Activated T-cell treated with anti-CD3 and anti-CD28 coated beads, Interleukin-2, amount 50 U/mL, for 48 hours (primary cell): ENCODE measurements around the gene HBEGF.

Experiments used
- DNase-seq, 2 experiments: peaks; one replicate each; pipeline ENCODE4 v3.0.0-alpha.2; 2020

Gene HBEGF

DNA sequence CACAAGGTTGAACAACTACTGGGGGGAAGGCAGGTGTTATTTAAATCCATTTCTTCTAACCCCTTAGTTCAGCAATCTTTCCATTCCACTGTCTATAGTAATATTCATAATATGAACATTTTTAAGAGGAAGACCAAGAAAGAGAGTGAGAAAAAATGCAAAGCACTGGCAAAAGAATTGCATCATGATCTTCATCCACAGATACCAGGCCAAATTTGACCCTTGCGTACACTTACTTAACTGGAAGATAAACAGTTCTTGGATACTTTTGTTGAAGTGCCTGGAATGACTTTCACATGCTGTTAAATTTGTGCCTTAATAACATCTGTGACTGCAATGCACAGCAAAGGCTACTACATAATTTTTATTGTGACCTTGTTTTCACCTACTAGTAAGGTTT lies 45.3 kb downstream of the HBEGF start:
- DNase-seq, result no peak

DNA sequence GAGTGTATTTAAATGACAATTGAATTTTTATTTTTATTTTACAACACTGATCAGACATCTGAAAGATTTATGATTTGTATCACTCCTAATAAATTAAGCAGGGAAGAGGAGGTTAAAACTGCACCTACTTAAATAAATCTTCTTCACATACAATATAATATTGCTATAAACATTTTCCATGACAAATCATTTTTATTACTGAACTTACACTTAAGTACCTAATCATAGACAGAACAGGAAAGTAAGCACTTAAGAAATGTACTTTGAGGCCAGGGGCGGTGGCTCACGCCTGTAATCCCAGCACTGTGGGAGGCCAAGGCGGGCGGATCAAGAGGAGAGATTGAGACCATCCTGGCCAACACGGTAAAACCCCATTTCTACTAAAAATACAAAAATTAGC lies 47.3 kb downstream of the HBEGF start:
- DNase-seq, result no peak

DNA sequence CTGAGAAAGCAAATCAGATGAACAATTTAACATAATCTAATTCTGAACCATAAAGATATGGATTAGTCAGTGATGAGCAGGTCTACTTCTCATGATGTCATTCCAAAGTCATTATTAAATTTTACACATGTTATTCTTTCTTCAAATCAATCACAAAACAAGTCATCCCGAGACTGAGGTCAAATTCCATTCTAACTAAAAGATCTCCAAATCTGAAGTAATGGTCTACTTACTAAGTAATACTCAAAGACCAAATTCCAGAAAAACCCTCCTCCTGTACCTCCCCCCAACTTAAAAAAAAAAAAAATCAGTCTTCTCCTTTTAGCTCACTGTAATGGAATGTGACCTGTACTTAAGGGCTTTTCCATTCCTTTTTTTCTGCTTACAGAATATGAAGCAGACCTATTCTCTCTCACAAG lies 48.2 kb downstream of the HBEGF start:
- DNase-seq, result no peak

DNA sequence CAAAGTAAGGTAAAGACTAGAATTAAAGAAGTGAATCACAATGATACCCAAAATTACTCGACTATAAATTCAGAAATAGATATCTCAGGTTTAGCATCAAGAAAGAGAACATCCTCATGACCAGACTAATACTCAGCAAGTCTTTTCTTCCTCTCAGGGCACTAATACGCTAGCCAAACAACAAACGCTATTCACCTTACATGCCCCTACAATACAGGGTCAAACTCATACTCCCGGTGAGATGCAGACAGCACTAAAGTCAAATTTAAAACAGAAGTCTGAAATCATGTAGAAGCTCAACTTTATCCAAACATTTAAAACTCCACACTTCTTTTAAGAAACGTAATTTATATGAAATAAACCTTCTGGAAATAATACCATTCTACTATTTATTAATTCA lies 49.1 kb downstream of the HBEGF start:
- DNase-seq, result no peak

DNA sequence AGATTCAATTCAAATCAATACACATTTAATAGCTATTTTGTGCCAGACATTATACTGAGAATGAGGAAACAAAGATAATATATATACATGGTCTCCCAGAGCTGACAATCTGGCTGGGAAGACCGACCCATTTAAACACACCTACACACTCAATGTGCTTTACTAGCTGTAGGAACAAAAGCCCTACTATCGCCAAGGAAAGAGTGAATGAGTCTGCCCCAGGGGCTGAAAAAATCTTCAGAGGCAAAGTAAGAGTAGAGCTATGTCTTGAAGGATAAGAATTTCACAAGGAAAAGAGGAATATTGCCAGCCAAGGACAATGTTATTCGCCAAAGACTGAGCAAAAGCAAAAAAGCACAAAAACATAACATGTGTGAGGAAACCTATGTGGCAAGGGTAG lies 50.1 kb downstream of the HBEGF start:
- no peak for DNase-seq

DNA sequence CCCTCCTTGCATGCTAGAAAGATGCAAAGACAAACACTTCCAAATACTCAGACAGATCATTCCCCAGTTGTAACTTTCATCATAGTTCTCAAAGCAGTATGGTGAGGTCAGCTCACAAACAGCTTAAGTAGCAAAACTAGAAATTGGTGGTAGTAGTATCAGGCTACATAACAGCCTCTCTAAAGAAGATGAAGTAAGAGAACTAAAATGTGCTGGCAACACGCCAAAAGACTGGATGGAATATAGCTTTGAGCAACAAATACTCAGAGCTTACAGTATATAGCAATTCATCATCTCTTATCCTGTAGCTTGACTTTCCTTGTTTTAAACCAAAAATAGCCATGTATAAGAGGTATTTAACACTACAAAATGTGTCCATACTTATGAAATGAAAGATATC lies 51.0 kb downstream of the HBEGF start:
- DNase-seq, result no peak

DNA sequence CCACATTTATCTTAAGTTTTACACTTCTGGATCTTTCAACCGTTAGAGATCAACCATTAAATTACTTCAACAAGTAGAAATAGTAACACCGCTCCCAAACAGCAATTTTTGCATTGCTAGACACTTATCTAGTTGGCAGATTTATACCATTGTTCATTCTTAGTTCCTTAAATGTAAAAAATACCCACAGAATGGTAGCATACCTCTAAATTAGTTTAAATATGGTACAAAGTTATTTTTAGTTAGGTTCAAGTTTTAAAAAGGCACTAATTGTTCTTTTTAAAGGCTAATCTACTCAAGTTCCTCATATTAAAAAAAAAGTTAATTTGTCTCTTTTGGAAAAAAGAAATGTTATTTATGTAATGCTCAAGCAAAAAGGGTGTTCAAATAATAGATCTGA lies 51.6 kb downstream of the HBEGF start:
- no peak for DNase-seq

DNA sequence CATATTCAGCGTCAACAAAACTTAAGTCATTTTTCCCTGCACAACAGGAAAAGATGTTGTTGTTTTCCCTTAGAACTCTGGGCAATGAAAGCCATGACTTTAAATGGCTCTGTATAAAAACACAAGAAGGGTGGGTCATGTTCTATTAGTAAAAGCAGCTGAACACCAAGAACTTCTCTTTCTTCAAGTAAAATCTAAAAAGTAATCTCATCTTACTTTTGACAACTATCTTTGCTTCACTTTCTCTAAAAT lies 52.6 kb downstream of the HBEGF start:
- no peak for DNase-seq

DNA sequence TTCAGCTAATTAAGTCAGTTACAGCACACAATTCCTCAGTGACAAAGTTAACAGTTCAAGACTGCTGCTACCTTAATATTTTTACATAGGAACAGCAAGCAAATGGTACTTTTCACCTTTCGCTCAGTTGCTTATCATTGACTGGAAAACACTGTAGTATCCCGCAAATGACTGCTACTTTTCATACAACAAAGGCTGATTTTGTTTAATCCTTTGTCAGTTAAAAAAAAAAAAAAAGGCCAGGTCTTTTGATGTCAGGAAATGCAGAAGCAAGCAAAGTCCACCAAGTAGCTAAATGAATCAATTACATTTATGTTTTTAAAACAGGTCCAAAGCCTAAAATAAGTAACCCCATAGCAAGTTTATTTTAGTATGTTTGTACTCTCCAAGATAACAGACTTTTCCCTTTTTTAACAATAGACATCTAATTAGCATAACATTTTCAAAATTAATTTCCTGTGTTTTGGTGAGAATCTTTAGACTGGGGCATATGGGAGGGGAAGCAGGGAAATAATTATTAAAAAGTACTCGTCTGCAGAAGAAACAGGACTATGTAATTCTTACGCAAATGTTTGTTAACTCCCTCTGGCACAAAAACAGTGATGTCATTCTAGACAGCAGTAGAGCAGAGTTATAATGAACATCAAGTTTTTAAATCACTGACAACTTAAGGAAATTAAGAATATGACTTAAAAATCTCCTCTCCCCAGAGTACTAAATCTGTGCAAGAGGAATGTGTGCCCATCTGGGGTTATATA lies 53.1 kb downstream of the HBEGF start:
- DNase-seq, result no peak

DNA sequence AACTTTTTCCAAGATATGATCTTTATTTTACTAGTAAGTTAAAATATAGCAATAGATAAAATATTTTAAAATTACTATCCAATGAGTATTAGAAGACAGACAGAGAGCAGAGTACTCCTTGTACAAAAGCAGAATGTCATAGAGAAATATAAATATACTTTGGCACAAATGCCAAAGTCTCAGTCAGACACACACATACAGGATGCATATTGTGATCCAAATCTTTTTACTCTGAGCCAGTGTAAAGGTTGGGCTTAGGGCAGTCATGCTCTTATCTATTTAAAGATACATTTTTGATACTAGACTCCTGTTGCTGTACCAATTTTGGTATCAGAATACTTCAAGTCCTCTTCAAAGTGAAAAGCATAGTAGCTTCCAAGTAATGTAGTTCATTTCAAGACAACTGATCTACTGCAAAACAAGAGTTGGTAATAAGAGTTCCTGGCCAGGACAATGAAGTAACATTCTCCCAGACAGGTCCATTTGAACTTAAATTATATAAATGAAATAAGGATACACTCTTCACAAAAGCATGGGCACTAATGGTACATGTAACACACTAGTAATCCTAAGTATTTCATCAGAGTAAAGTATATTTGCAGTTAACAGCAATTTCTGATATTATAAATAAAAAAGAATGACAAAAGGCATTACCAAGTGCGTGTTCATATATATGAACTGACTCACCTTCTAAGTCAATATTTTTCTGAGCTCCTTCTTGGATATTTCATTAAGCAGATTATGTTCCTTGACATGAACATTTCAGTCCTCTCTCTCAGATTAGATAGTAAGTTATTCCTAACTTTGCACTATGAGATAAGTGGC lies 54.0 kb downstream of the HBEGF start:
- DNase-seq, result no peak

DNA sequence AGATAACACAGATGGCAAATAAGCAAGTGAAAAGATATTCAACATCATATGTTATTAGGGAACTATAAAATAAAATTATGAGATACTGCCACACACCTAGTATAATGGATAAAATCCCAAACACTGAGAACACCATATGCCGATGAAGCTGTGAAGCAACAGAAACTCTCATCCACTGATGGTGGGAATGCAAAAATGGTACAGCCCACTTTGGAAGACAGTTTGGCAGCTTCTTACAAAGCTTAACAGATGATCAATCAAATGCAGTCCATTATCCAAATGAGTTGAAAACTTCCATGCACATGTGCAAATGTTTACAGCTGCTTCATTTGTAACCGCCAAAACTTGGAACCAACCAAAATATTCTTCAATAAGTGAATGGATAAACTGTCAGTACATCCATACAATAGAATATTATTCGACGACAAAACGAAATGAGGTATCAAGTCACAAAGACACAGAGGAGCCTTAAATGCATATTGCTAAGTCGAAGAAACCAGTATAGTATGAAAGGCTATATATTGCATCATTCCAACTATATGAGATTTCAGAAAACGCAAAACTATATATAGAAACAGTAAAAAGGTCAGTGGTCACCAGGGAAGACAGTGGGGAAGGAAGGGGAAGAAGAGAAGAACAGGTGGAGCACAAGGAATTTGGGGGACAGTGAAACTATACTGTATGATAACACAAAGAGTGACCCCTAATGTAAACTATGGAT lies 58.4 kb downstream of the HBEGF start:
- DNase-seq, result no peak

DNA sequence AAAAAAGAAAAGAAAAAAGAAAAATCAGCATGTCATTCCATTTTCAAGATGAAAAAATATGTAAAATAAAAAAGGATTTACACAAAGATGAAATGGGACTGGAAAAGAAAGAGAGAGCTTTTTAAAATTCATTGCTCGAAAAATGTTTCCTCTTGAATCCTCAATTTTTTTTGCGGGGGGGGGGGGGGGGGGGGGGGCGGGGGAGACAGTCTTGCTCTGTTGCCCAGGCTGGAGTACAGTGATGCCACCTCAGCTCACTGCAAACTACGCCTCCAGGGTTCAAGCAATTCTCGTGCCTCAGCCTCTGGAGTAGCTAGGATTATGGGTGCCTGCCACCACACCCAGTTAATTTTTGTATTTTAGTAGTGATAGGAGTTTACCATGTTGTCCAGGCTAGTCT lies 60.0 kb downstream of the HBEGF start:
- DNase-seq, result no peak

DNA sequence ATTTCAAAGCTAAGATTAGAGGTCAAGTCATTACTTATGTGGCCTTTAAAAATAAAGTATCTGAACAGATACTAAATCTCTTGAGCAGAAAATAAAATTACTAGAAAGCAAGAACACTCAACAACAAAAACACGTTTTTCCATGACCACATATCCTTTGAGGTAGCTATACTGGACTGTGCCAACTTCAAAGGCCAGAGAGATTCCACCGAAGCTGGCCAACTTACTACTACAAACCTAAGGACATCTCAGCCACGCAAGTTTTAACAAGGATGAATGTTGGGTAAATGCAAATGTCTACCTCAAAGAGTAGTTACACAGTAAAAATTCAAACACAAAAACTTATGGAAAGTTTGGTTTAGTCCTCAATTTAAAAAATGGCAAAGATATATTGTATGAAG lies 62.4 kb downstream of the HBEGF start:
- DNase-seq, result no peak
